HG03039 (cell line): ENCODE data around the gene BCL2L11.

Source experiments
- ATAC-seq: cut with Tn5 transposase; IDR thresholded peaks from one replicate; pipeline ENCODE4 v1.9.1; 2021; ENCODE audit warnings: mild to moderate bottlenecking, moderate library complexity; ENCODE audit not compliant: unreplicated experiment

BCL2L11 gene

DNA sequence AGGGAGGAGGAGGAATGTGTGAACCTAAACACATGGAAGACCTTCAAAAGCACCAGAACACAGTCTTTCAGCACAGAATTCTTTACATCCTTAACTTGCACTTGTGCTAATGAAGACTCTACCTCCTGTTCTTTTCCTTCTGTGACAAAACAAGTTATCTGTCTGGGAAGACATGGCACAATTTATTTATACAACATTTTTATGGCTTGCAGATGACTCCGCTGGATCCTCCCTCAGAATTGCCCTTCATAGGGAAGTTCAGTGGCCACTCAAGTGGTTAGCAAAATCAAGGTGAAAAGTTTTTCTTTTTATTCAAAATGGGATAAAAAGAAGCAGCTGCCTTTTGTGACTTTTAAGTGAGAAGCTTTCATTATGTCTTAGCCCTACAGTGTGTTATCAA is 21.4 kb downstream of the BCL2L11 start:
- no peak for ATAC-seq

DNA sequence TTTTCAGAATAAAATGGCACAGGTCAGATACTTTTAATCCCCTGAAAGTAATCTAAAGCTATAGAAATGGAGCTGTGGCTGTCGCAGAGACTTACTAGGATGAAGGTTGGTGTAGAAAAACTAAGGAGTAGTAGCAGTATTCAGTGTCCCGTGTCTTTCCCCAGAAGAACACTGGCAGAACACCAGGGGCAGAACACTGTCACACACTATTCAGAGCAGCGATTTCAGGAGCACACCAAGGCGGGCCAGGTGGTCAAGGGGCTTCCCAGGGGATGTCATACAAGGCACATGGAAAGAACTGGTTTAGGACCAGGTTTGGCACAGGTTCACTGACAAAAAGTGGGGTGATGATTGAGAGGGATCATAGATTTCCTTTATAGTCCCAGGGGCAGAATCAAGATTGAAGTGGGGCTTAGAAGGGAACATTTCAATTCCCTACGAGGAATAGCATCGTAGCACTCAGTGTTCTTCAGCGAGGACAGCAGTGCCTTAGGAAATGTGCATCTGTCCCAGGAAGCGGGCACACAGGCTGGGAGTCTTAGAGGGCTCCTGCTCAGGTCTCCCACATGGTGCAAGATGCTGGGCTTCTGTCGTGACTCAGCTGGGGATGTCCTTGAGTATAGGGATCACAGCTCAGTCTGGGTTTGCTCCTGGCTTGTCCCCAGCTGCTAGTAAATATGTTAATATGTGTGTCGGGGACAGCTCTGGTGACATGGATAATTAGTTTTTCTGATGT is 22.6 kb downstream of the BCL2L11 start:
- no peak for ATAC-seq

DNA sequence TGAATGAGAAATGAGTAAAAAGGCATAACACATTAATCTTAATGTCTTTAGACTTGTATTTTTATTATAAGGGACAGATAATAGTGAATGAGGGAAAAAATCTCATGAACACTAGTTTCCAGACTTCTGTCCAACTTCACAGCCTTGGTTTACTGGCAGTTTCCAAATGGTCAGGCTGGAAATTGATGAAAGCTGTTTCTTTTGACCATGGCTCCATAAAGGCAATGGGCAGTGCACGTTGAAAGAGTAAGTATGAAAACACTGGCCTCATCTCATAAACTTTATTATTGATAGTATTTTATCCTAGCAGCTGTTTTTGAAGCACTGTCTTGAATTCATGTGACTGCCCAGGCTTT is 23.1 kb downstream of the BCL2L11 start:
- no peak for ATAC-seq

DNA sequence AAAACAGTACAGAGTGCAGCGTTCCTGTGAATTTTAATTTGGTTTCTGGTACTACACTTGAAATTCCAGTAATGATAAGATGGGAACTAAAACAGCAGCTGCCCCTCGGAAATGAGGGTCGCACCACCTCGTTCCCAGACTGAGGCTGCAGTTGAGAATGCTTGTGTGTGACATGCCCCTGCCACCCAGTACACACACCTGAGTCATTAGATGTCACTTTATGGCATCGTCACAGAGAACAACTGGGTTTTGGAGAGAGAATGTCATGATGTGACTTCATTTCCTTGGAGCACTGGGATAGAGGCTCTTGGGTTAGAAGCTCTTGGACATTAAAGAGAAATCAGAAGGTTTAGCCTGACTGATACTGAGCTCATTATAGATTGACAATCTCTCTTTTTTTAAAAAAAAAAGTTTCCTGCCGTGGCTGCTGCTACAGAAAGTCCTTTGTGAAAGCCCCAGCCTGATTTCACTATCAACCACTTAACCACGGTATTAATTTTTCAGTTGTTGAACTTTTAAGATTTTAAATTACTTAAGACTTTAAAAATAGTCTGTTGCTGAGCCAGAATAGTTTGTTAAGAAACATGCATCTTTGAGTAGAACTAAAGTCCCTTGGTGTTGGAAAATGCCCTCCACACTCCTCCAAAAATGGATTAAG is 24.5 kb downstream of the BCL2L11 start:
- ATAC-seq, result no peak

DNA sequence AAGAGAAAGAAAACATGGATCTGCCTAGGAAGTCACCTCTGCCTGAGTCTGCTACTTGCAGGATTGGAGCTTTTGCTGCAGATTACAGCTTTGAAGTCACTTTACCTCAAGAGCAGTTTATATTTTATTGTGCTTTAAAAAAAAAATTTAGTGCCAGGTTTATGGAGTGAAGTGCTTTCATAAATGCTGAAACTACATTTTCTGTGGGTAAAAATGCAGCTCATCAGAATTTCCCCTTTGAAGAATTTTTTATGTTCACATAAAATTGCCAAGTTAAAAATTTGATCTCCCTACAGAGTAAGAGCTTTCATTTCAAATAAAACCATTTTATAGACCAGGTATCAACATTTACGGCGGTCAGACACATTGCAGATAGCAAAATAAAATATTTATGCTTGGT is 25.2 kb downstream of the BCL2L11 start:
- no peak for ATAC-seq

GRCh38 chr2:111148225-111148873 is 27.6 kb downstream of the BCL2L11 start:
- no peak for ATAC-seq

DNA sequence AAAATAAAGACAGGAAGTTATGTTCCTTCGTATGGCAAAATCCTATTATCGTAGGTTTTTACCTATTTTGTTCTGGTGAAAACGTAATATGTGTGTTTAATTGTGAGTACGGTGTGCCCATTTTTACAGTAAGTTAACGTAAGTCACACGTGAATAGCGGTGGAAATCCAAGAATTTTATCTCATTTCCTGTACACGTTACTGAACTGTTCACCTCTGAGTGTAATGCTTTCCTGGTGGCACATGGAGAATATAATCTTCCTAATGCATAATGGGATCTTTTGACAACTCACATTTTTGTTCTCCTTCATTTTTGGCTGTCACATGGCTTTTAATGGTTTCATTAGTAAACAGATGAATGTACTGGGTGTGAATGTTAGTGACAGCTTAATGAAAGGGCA is 28.2 kb downstream of the BCL2L11 start:
- no peak for ATAC-seq

DNA sequence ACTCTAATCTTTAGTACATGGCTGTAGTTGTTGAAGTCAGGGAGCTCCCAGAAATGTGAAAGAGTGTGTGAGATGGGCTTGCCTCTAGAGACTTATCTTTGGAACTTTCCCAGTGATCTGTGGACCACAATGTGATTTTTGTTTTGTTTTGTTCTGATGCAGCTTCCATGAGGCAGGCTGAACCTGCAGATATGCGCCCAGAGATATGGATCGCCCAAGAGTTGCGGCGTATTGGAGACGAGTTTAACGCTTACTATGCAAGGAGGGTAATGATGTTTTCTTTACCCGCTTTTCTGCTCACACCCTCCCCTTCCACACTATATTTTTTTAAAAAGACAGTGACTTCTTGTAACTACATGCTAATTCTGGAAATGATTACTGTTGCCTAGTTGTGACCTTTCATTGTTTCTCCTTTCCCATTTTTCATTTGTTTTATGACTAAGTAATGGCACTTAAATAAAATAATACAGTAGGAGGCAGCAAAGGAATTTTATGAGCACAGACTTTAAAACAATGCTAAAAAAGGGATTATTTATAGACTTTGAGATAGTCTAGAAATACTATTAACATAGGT is 29.3 kb downstream of the BCL2L11 start:
- no peak for ATAC-seq

- ATAC-seq, result no peak
Measured at GRCh38 chr2:111154758-111155157, 34.0 kb downstream of the BCL2L11 start.

DNA sequence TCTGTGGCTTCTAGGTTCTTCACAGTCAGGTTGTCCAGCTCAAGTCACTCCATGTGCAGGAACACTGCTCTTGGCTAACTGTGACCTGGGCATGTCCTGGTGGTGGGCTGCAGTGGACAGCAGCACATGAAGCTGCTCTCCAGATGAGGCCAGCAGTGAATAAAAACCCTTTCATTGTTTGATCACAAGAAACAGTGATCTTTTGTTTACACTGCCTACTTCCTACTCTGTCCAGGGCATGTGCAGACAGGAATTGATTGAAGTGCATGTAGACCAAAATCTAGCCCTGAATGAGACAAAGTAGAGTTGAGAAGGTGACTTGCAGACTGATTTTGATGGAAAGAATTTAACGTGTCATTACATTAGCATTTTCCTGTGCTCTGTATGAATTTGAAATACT is 34.9 kb downstream of the BCL2L11 start:
- no peak for ATAC-seq

DNA sequence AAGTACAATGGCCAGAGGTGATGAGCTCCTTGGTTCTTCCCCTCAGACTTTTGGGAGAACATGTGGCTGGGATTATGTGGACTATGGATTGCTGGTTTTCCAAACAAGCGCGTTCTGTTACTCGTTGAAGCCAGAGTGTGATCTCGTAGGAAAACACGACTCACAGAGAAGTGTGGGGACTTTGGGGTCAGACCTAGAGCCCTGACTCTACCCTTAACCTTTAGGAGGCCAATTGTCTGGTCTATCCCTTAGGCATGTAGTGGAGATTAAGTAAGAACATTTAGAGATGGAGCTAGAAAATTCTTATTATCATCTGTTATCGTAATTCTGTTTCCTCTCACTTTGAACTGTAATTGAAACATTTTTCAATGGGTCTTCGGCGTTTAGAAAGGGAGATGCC is 35.8 kb downstream of the BCL2L11 start:
- no peak for ATAC-seq

DNA sequence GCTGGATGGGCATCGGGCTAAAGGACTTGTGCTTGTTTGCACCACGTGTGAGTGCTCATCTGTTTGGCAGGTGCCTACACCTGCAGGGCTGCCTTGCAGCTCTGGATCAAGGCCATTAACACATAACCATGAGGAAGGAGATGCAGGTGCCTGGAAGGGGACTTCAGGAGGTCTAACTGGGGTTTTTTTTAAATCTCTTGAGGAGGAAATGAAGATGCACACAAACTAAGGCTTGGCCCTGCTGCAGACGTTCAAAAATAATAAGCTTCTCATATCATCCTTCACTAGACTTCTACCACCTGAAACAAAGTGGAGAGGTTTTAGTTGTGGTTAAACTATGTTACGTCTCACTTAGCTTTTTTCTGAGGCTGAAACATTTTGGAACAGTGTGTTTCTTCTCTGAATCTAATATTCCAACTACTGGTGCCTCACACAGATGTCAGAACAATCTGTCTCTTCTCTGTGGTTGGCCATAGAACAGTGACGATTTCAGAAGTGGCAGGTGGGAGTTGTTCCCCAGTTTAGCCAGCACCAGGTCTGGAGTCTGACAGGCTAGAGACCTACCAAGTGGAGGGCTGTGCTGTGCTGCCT is 36.5 kb downstream of the BCL2L11 start:
- ATAC-seq, result no peak

DNA sequence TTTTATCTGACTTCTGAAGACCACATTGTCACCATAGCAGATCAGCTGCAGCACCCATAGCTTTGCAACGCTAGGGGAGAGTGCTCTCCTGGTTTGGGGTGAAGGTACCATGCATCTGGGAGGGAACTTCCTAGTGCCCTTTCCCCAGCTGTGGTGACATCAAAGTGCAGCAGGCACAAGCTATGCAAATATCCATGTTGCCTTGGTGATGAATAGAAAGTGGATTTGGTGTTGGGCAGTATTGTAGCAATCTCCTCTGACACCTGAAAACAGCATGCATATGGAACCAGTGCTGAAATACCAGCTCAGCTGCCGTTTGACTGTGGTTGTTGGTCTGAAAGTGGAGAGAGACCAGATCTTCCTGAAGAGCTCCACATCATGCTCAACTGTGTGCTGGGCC is 37.1 kb downstream of the BCL2L11 start:
- ATAC-seq, result no peak

- ATAC-seq, result no peak
Measured at GRCh38 chr2:111159641-111160040, 38.9 kb downstream of the BCL2L11 start.

DNA sequence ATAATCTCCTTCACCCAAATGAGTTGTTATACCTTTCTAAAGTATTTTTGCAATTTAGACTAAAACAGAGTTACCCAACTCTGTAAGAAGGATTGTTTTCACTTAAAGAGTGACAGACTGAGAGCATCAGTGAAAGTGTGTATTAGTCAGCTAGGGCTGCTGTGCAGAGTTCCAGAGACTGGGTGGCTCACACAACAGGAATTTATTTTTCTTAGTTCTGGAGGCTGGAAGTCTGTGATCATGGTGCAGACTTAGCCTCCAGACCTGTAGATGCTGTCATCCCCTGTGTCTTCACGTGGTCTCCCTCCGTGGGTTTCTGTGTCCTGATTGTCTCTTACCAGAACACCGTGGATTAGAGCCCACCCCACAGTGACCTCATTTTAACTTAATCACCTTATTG is 40.0 kb downstream of the BCL2L11 start:
- ATAC-seq, result no peak

DNA sequence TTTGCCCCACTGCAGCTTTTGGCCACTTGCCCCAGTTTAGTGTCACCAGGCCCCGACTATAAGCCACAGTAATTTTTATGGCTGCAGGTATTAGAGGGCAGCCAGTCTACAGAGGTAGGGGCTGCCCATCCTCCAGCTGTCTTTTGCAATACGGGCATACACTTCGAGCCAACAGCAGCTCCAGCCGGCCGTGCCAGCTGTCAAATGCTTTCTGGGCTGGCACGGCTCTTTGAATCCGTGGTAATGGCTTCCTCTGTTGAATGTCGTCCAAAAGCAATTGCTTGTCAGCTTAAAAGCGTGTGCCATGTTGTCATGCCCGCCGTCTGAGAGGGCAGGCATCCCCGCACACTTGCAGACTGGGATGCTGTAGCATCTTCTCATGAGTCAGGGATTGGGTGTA is 41.3 kb downstream of the BCL2L11 start:
- ATAC-seq, result no peak

GRCh38 chr2:111162718-111163331 is 42.1 kb downstream of the BCL2L11 start:
- ATAC-seq, result no peak

- no peak for ATAC-seq
Measured at GRCh38 chr2:111164078-111164477, 43.4 kb downstream of the BCL2L11 start.

GRCh38 chr2:111165084-111165483 is 44.4 kb downstream of the BCL2L11 start:
- ATAC-seq, result no peak

GRCh38 chr2:111166115-111166514 is 45.4 kb downstream of the BCL2L11 start:
- no peak for ATAC-seq
